Cardiac fibroblast (primary cell): ENCODE measurements around the gene BIRC7.

Experiments used
- DNase-seq, 2 donors: peaks; one replicate each; pipeline versions ENCODE4 v3.0.0 to v3.0.0-alpha.2; 2010; ENCODE audit warnings: low read depth in 2 of 2
- H3K4me3 ChIP-seq, 2 donors: replicated peaks in 1 of 2; 1 replicate in 1 of 2; 2 replicates in 1 of 2; pipeline ENCODE4 v1.5.1; 2011; ENCODE audit warnings: low read depth in 2 of 2, low read length in 2 of 2, mild to moderate bottlenecking in 2 of 2, moderate library complexity in 1 of 2
- CTCF ChIP-seq: IDR thresholded peaks from one replicate; pipeline ENCODE4 v1.5.1; 2011; ENCODE audit warnings: low read depth, mild to moderate bottlenecking, low read length, inconsistent platforms

BIRC7 gene

GRCh38 chr20:63274381-63275228 lies 38.9 kb downstream of the BIRC7 start:
- peak overlapping the region in 1 of 2 donors; percentile 21 for H3K4me3 ChIP-seq
- peak in 1 of 2 donors; percentile 28 for DNase-seq
- no peak for TF ChIP-seq CTCF

- no peak for DNase-seq
- TF ChIP-seq CTCF: no peak
- no peak overlapping the region for H3K4me3 ChIP-seq
These were observed 40.1 kb downstream of the BIRC7 start for GRCh38 chr20:63275825-63276224.

GRCh38 chr20:63276956-63277355 lies 41.3 kb downstream of the BIRC7 start:
- DNase-seq: no peak
- TF ChIP-seq CTCF: no peak
- H3K4me3 ChIP-seq: no peak overlapping the region

DNA sequence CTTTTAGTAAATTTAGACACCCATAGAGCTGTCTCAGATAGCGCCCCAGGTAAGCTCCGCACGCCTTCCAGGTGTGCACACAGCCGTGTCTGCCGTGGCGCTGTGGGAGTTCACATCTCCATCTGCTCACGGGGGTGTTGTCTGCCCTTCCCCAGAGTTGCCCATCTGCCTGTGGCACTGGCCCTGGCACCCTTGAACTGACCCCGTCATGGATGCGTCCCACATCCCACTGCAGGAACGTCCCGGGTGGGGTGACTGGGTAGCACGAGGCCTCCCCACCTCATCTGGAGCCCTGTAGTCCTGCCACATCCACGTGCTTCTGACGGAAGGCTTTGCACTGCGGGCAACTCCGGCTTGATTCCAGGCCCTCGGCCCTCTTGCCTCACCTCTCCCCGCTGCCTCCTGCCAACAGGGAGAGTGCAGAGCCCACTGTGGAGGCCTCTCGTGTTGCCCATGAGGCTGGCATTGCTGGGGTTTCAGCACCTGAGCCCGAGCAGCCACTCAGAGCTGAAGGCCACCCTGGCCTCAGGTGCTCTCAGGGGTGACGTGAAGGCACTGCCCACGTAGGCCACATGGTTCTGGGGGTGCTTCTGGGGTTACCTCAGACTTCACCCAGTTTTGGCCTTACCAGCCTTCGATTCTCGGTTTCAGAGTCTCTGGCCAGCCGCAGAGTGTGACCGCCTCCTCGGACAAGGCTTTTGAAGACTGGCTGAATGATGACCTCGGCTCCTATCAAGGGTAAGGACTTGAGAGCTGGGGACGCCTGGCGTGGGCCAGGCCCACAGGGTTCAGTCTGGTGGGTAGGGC lies 42.0 kb downstream of the BIRC7 start:
- H3K4me3 ChIP-seq: no peak overlapping the region
- no peak for TF ChIP-seq CTCF
- no peak for DNase-seq

DNA sequence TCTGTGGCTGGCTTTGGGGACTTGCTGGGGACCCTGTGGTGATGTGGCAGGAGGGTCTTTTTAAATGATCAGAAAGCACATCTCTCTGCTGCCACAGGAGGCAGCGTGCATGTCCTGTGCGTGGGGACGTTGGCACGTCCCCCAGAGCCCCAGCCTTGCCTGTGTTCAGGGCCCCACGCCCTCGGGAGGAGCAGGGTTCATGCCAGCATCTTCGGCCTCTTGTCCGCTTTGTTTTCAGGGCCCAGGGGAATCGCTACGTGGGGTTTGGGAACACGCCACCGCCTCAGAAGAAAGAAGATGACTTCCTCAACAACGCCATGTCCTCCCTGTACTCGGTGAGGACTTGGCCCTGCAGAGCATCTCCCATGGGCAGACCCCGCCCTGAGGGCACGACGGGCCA lies 43.0 kb downstream of the BIRC7 start:
- DNase-seq: no peak
- no peak overlapping the region for H3K4me3 ChIP-seq
- no peak for TF ChIP-seq CTCF

DNA sequence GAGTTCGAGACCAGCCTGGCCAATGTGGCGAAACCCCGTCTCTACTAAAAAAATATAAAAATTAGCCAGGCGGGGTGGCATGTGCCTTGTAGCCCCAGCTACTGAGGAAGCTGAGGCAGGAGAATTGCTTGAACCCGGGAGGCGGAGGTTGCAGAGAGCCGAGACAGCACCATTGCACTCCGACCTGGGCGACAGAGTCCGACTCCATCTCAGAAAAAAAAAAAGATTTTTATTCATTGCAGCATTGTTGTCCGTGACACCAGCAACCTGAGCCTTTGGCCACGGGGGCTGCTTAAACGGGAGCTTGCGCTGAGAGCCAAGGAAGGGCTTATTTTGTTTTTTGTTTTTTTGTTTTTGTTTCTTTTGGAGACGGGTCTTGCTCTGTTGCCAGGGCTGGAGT lies 44.2 kb downstream of the BIRC7 start:
- H3K4me3 ChIP-seq: no peak overlapping the region
- no peak for DNase-seq
- TF ChIP-seq CTCF: no peak
